Measurements from ENCODE around the gene GPD1. TPM values are rescaled to one million over a fixed set of nuclear protein-coding genes. Genes with fewer than 3 reads are reported as not detected.

GPD1 gene
- total and polyA plus RNA-seq, 9 of the 15 experiments (the other 6 are each of a cell fraction or from before 2014, with no cell fraction given), result 0.13 to 1.00 (median 0.55) TPM

- TF ChIP-seq ZBTB34 (CRISPR knock-in tag; IDR thresholded peaks at IDR 0.05), result no peak
- TF ChIP-seq ZNF655 (CRISPR knock-in tag; IDR thresholded peaks at IDR 0.05), result no peak
- TF ChIP-seq CHD4 (IDR thresholded peaks at IDR 0.05; ENCODE audit: insufficient read depth, insufficient replicate concordance, low read depth, low read length, poor library complexity, severe bottlenecking), result no peak
- TF ChIP-seq HDAC6 (IDR thresholded peaks at IDR 0.05; ENCODE audit: low read depth, low read length), result no peak
- no peak for TF ChIP-seq RBM39 (optimal IDR thresholded peaks at IDR 0.05; ENCODE audit: low read depth, low read length)
- TF ChIP-seq HBP1 (CRISPR knock-in tag; IDR thresholded peaks at IDR 0.05), result no peak
- peak; percentile 90 for TF ChIP-seq DEAF1 (CRISPR knock-in tag; IDR thresholded peaks at IDR 0.05)
- TF ChIP-seq FUS (optimal IDR thresholded peaks at IDR 0.05; ENCODE audit: low read depth, low read length), result no peak
- no peak for TF ChIP-seq CREB3L1 (IDR thresholded peaks at IDR 0.05; ENCODE audit: borderline replicate concordance, low read depth)
- TF ChIP-seq SMAD2 (IDR thresholded peaks at IDR 0.05; ENCODE audit: low read depth, low read length), result no peak
- peak; percentile 91 to 93 for TF ChIP-seq ETV6 (IDR thresholded peaks at IDR 0.05; ENCODE audit: borderline replicate concordance in 1 of 2, low read depth in 2 of 2, low read length in 1 of 2)
- no peak for TF ChIP-seq ETV6 (CRISPR knock-in tag; IDR thresholded peaks at IDR 0.05; ENCODE audit: borderline replicate concordance)
- TF ChIP-seq NFE2L1 (tag; IDR thresholded peaks at IDR 0.05; ENCODE audit: borderline replicate concordance, low read depth), result no peak
- peak; percentile 67 for TF ChIP-seq ELF1 (tag; IDR thresholded peaks at IDR 0.05)
- TF ChIP-seq ZNF707 (CRISPR knock-in tag; conservative IDR thresholded peaks at IDR 0.05), result no peak
- TF ChIP-seq SP2 (IDR thresholded peaks at IDR 0.05; ENCODE audit: extremely low read depth, low read depth, low read length, poor library complexity, severe bottlenecking), result no peak
- TF ChIP-seq TFAP4 (CRISPR knock-in tag; IDR thresholded peaks at IDR 0.05; ENCODE audit: borderline replicate concordance), result peak; percentile 76; the same call in 1 of the 2 replicates
- no peak for TF ChIP-seq POLR2B (IDR thresholded peaks at IDR 0.05; ENCODE audit: low read depth, partially characterized antibody)
Observed at GRCh38 chr12:50070314-50071060, 33.3 kb upstream of the GPD1 start (continued).
